Panc1 (cell line): ENCODE data around the gene MARCHF2. TPM values are rescaled to one million over a fixed set of nuclear protein-coding genes. Genes with fewer than 3 reads are reported as not detected.

Source experiments
- ATAC-seq: fragments of 200-7000 bp; cut with Tn5 transposase; 2 replicates; pipeline ENCODE4 v1.9.1; 2020; ENCODE audit warnings: mild to moderate bottlenecking, moderate library complexity
- Bru-seq: library from RNA; stranded (reverse); fragments of 400-500 nt; gene quantifications from one replicate; lab custom pipeline; 2021; lab: Mats Ljungman, UMichigan
- BruChase-seq, 2 experiments: library from RNA; stranded (reverse); fragments of 400-500 nt; gene quantifications; one replicate each; lab custom pipeline; 2021; lab: Mats Ljungman, UMichigan
- BruUV-seq: library from RNA; stranded (reverse); fragments of 400-500 nt; replicated peaks from 2 replicates; lab custom pipeline; 2021; lab: Mats Ljungman, UMichigan
- CTCF ChIA-PET: fragments of 300-600 bp; sonication (Branson Sonifier 250); formaldehyde crosslinking; loops from one replicate; lab custom pipeline; 2022; ENCODE audit warnings: antibody characterized with exemption; lab: Charles Lee
- POLR2A ChIA-PET: fragments of 300-600 bp; sonication (Branson Sonifier 250); formaldehyde crosslinking; loops from one replicate; lab custom pipeline; 2022; ENCODE audit warnings: antibody characterized with exemption; lab: Charles Lee
- DNase-seq: peaks from one replicate; pipeline ENCODE4 v3.0.0-alpha.2; 2010; ENCODE audit warnings: low read depth, low spot score
- H3K27ac ChIP-seq: 2 replicates; pipeline ENCODE4 v1.5.1; 2011; ENCODE audit warnings: mild to moderate bottlenecking, low read length, inconsistent platforms
- H3K27me3 ChIP-seq: fragments of 200-500 bp; sonication (Bioruptor generic); 2 replicates; pipeline ENCODE4 v1.6.0; 2014; ENCODE audit warnings: low read length, inconsistent platforms; ENCODE audit not compliant: control insufficient read depth, insufficient read depth
- H3K36me3 ChIP-seq: fragments of 200-500 bp; sonication (Bioruptor generic); 2 replicates; pipeline ENCODE4 v1.5.1; 2014; ENCODE audit warnings: inconsistent platforms, mild to moderate bottlenecking, low read length, moderate library complexity; ENCODE audit not compliant: control insufficient read depth, insufficient read depth
- H3K4me1 ChIP-seq: 2 replicates; pipeline ENCODE4 v1.5.1; 2011; ENCODE audit warnings: inconsistent platforms, mild to moderate bottlenecking, low read length, moderate library complexity; ENCODE audit not compliant: control insufficient read depth, insufficient read depth
- H3K4me3 ChIP-seq, 2 experiments: 2 replicates each; pipeline ENCODE4 v1.5.1; 2011 to 2012; ENCODE audit warnings: low read depth in 2 of 2, low read length in 2 of 2, mild to moderate bottlenecking in 2 of 2, inconsistent platforms in 1 of 2, moderate library complexity in 1 of 2
- H3K9me3 ChIP-seq: fragments of 200-500 bp; sonication (Bioruptor generic); 2 replicates; pipeline ENCODE4 v1.5.1; 2014; ENCODE audit warnings: low read depth, mild to moderate bottlenecking, inconsistent platforms, low read length, moderate library complexity; ENCODE audit not compliant: control insufficient read depth, insufficient read depth
- POLR2AphosphoS5 ChIP-seq: IDR thresholded peaks from 2 replicates; pipeline ENCODE4 v1.6.1; 2012; ENCODE audit warnings: mild to moderate bottlenecking, low read depth, low read length, moderate library complexity
- SIN3A ChIP-seq: IDR thresholded peaks from 2 replicates; pipeline ENCODE4 v1.6.1; 2012; ENCODE audit warnings: low read depth, mild to moderate bottlenecking, low read length, moderate library complexity, borderline replicate concordance; ENCODE audit not compliant: insufficient read depth
- TCF7L2 ChIP-seq: IDR thresholded peaks from 2 replicates; pipeline ENCODE4 v1.6.1; 2011; ENCODE audit warnings: mild to moderate bottlenecking, low read depth, low read length, inconsistent platforms
- in situ Hi-C: cut with HindIII; loops from 2 replicates; pipeline ENCODE4 v1.10.0; 2016; ENCODE audit warnings: low sequenced_read_pairs, low pct_unique_long_range_greater_than_20kb
- intact Hi-C: fragments of 100-400 bp; cut with micrococcal nuclease; formaldehyde crosslinking; loops from one replicate; pipeline ENCODE4 v1.10.0; 2022; ENCODE audit not compliant: unreplicated experiment
- long read RNA-seq: library from polyadenylated mRNA; unstranded; transcript quantifications from one replicate; pipeline ENCODE4 v2.0.0, GENCODE V29; 2021; ENCODE audit not compliant: unreplicated experiment
- polyA plus RNA-seq: library from polyadenylated mRNA; unstranded; fragments of >200 nt; gene quantifications from one replicate; pipeline ENCODE4 v1.2.1, GENCODE V29; 2012; ENCODE audit warnings: missing spikeins; ENCODE audit not compliant: insufficient read length
- total RNA-seq: library from RNA; stranded (reverse); gene quantifications from one replicate; pipeline ENCODE4 v1.2.1, GENCODE V29; 2021; ENCODE audit not compliant: unreplicated experiment
- TF ChIP-seq, protein P1 (sequence below), 2 experiments: IDR thresholded peaks; 2 replicates each; pipeline ENCODE4 v1.6.1; 2011 to 2012; ENCODE audit warnings: low read depth in 2 of 2, control low read depth in 1 of 2, low read length in 1 of 2, mild to moderate bottlenecking in 1 of 2, moderate library complexity in 1 of 2; ENCODE audit not compliant: insufficient read depth in 1 of 2
- TF ChIP-seq, protein P2 (sequence below): fragments of 450-650 bp; IDR thresholded peaks from 2 replicates; pipeline ENCODE4 v1.5.1; 2017; ENCODE audit warnings: mild to moderate bottlenecking

MARCHF2 gene, protein sequence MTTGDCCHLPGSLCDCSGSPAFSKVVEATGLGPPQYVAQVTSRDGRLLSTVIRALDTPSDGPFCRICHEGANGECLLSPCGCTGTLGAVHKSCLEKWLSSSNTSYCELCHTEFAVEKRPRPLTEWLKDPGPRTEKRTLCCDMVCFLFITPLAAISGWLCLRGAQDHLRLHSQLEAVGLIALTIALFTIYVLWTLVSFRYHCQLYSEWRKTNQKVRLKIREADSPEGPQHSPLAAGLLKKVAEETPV
- total RNA-seq (32.6 TPM), Bru-seq, nascent RNA (percentile 41 among the genes with signal in this experiment), BruChase-seq, experiment 1, labeled RNA remaining after a 2-hour chase (percentile 45 among the genes with signal in this experiment), BruChase-seq, experiment 2, labeled RNA remaining after a 6-hour chase (percentile 49 among the genes with signal in this experiment)
- polyA plus RNA-seq, result 62.9 TPM
- long read RNA-seq, transcript MARCH2-201 (5 exons, 1,376 nt), result major isoform, 11 of 58 reads
- long read RNA-seq, partial matches to known transcripts, result 6 of 58 reads
- long read RNA-seq, other reads (novel, unspliced or antisense), result 39 of 58 reads

DNA sequence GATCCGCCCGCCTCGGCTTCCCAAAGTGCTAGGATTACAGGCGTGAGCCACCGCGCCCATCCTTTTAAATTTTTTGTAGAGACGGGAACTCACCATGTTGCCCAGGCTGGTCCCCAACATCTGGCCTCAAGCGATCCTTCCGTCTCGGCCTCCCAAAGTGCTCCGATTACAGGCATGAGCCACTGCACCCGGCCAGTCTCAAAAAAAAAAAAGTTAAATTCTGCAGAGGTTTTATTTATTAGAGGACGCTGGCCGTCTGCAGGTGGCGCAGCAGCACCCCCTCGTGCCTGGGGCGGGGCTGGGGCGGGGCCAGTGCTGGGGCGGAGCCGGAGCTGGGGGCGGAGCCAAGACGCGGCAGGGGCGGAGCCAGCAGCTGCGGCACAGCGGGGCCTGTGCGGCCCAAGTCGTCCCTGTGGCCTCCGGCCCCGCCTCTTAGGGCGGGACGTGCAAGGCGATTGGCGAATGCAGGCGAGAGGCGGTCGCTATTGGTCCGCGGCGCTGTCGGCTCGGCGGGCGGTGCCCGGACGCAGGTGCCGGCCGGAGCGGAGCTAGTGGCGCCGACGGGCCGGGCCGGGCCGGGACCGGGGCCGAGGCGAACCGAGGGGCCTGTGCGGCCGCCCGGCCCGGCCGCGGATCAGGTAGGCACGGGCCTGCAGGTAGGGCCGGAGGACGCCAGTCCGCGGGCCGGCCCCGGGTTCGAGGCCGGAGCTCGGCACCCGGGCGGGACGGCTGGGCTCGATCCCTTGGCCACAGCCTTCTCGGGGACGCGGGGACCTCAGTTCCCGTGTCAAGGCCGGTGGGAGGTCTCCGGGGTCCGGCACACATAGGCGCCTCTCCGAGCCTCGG is at the start of gene MARCHF2:
TSS of gene MARCHF2 (plus strand) at position 523 of the 846 bp plus-strand sequence. CDS start 8,536 bp downstream, outside the sequence.
- intact Hi-C loops, result no loop called here
- Histone ChIP-seq H3K27ac (peak within 1 kb of the TSS; percentile 66), H3K27me3 (no peaks in the 10 kb centered on the region), H3K4me1 (no peaks in the 10 kb centered on the region), H3K9me3 (no peaks in the 10 kb centered on the region), H3K4me3 (peak within 1 kb of the TSS; percentile 65 to 67), H3K36me3 (no peaks in the 10 kb centered on the region)
- POLR2A ChIA-PET, result interaction anchor here (0.7 kb wide), 1 partner anchor 19 kb away, joined by 4 read pairs; no protein-coding TSS in a partner anchor
- BruUV-seq, result no TSS peak
- TF ChIP-seq, protein P1, sequence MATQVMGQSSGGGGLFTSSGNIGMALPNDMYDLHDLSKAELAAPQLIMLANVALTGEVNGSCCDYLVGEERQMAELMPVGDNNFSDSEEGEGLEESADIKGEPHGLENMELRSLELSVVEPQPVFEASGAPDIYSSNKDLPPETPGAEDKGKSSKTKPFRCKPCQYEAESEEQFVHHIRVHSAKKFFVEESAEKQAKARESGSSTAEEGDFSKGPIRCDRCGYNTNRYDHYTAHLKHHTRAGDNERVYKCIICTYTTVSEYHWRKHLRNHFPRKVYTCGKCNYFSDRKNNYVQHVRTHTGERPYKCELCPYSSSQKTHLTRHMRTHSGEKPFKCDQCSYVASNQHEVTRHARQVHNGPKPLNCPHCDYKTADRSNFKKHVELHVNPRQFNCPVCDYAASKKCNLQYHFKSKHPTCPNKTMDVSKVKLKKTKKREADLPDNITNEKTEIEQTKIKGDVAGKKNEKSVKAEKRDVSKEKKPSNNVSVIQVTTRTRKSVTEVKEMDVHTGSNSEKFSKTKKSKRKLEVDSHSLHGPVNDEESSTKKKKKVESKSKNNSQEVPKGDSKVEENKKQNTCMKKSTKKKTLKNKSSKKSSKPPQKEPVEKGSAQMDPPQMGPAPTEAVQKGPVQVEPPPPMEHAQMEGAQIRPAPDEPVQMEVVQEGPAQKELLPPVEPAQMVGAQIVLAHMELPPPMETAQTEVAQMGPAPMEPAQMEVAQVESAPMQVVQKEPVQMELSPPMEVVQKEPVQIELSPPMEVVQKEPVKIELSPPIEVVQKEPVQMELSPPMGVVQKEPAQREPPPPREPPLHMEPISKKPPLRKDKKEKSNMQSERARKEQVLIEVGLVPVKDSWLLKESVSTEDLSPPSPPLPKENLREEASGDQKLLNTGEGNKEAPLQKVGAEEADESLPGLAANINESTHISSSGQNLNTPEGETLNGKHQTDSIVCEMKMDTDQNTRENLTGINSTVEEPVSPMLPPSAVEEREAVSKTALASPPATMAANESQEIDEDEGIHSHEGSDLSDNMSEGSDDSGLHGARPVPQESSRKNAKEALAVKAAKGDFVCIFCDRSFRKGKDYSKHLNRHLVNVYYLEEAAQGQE (IDR thresholded peaks at IDR 0.05; ENCODE audit: insufficient read depth in 1 of 2, low read depth in 2 of 2, low read length in 1 of 2), result no peak
- TF ChIP-seq, protein P2, sequence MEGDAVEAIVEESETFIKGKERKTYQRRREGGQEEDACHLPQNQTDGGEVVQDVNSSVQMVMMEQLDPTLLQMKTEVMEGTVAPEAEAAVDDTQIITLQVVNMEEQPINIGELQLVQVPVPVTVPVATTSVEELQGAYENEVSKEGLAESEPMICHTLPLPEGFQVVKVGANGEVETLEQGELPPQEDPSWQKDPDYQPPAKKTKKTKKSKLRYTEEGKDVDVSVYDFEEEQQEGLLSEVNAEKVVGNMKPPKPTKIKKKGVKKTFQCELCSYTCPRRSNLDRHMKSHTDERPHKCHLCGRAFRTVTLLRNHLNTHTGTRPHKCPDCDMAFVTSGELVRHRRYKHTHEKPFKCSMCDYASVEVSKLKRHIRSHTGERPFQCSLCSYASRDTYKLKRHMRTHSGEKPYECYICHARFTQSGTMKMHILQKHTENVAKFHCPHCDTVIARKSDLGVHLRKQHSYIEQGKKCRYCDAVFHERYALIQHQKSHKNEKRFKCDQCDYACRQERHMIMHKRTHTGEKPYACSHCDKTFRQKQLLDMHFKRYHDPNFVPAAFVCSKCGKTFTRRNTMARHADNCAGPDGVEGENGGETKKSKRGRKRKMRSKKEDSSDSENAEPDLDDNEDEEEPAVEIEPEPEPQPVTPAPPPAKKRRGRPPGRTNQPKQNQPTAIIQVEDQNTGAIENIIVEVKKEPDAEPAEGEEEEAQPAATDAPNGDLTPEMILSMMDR, result peak; percentile 87
- ATAC-seq, result peak; percentile 100
- peak; percentile 59 for DNase-seq
- CTCF ChIA-PET, result interaction anchor here (0.6 to 1.0 kb wide), 9 partner anchors 9 to 146 kb away, joined by 3 to 9 read pairs (median 5); no protein-coding TSS in a partner anchor
- in situ Hi-C loops, result no loop called here

DNA sequence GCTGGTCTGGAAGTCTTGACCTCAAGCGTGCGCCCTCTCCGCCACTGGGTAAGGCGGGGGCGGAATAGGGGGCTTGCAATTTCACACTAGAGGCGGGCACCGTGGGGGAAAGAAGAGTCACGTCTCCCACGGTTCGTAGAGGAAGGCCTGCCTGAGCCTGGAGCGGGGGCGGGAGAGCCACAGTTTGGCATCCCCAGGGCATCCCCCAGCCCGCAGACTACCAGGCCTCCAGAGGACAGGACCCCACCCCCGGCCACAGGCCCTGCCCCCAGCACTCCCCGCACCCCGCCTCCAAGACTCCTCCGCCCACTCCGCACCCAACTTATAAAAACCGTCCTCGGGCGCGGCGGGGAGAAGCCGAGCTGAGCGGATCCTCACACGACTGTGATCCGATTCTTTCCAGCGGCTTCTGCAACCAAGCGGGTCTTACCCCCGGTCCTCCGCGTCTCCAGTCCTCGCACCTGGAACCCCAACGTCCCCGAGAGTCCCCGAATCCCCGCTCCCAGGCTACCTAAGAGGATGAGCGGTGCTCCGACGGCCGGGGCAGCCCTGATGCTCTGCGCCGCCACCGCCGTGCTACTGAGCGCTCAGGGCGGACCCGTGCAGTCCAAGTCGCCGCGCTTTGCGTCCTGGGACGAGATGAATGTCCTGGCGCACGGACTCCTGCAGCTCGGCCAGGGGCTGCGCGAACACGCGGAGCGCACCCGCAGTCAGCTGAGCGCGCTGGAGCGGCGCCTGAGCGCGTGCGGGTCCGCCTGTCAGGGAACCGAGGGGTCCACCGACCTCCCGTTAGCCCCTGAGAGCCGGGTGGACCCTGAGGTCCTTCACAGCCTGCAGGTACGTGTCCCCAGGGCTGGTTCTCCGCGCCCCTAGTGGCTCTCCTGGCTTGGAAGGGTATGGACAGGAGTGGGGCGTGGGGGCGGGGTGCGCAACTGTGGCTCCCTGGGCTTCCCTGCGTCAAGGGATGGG is 49.0 kb upstream of the MARCHF2 start, which contains the start of gene ANGPTL4:
TSS of gene ANGPTL4 (plus strand) at position 353 of the 969 bp plus-strand sequence. CDS start at position 520, 167 bp downstream.
- ATAC-seq, result peak; percentile 70
- in situ Hi-C loops, result no loop called here
- intact Hi-C loops, result no loop called here

More for the DNA sequence above, 49.0 kb upstream of the MARCHF2 start, which contains the start of gene ANGPTL4:
- Histone ChIP-seq H3K27ac (peak within 1 kb of the TSS; percentile 90), H3K4me1 (peaks cover 29% of the 10 kb centered on the region), H3K27me3 (no peaks in the 10 kb centered on the region), H3K36me3 (no peaks in the 10 kb centered on the region; the same call in 1 of the 2 replicates), H3K4me3 (peak within 1 kb of the TSS; percentile 70 to 75), H3K9me3 (no peaks in the 10 kb centered on the region)
- ChIA-PET CTCF (no interaction called here), POLR2A (interaction anchor here (0.6 kb wide), 1 partner anchor 213 kb away, joined by 5 read pairs; the partner anchor contains the start of gene MYO1F)
- no peak for DNase-seq
- TSS peak; percentile 84 for BruUV-seq
- TF ChIP-seq POLR2AphosphoS5 (peak; percentile 89), TCF7L2 (no peak), SIN3A (0 out of 2 replicates have a peak, but pooled peaks have one; percentile 41)
